H9 (cell line): Measurements from ENCODE around the gene ST6GALNAC3. TPM values are rescaled to one million over a fixed set of nuclear protein-coding genes. Genes with fewer than 3 reads are reported as not detected.

Source experiments
- DNase-seq: peaks from one replicate; pipeline ENCODE4 v3.0.0-alpha.2; 2017
- H2AFZ ChIP-seq: one replicate; pipeline ENCODE4 v1.6.1; 2013; ENCODE audit warnings: mild to moderate bottlenecking, low read length, control low read depth, moderate library complexity
- H2AK5ac ChIP-seq: 2 replicates; pipeline ENCODE4 v1.6.1; 2013; ENCODE audit warnings: low read length, control low read depth, mixed read lengths; ENCODE audit not compliant: insufficient read length
- H2BK120ac ChIP-seq: one replicate; pipeline ENCODE4 v1.6.1; 2013; ENCODE audit warnings: low read depth, mild to moderate bottlenecking, low read length, control low read depth, inconsistent platforms; ENCODE audit not compliant: poor library complexity, severe bottlenecking
- H2BK12ac ChIP-seq: 2 replicates; pipeline ENCODE4 v1.6.1; 2013; ENCODE audit warnings: low read length, control low read depth, mixed read lengths, low read depth; ENCODE audit not compliant: insufficient read length
- H2BK15ac ChIP-seq: 2 replicates; pipeline ENCODE4 v1.6.1; 2013; ENCODE audit warnings: low read depth, low read length, control low read depth
- H2BK20ac ChIP-seq: one replicate; pipeline ENCODE4 v1.6.1; 2013; ENCODE audit warnings: low read depth, mild to moderate bottlenecking, low read length, control low read depth, inconsistent platforms; ENCODE audit not compliant: poor library complexity, severe bottlenecking
- H2BK5ac ChIP-seq: 2 replicates; pipeline ENCODE4 v1.6.1; 2013; ENCODE audit warnings: low read length, control low read depth, mixed read lengths; ENCODE audit not compliant: insufficient read length
- H3K14ac ChIP-seq: 2 replicates; pipeline ENCODE4 v1.6.1; 2013; ENCODE audit warnings: low read length, control low read depth; ENCODE audit not compliant: insufficient read depth
- H3K18ac ChIP-seq: 2 replicates; pipeline ENCODE4 v1.6.1; 2013; ENCODE audit warnings: low read depth, mild to moderate bottlenecking, mixed read lengths, low read length, control low read depth; ENCODE audit not compliant: insufficient read length
- H3K23ac ChIP-seq: 2 replicates; pipeline ENCODE4 v1.6.1; 2013; ENCODE audit warnings: low read length, control low read depth, mixed read lengths, low read depth; ENCODE audit not compliant: insufficient read length
- H3K23me2 ChIP-seq: 2 replicates; pipeline ENCODE4 v1.6.1; 2013; ENCODE audit warnings: low read depth, mild to moderate bottlenecking, mixed read lengths, low read length, control low read depth; ENCODE audit not compliant: insufficient read length, poor library complexity, severe bottlenecking
- H3K27ac ChIP-seq: 2 replicates; pipeline ENCODE4 v1.5.1; 2013; ENCODE audit warnings: low read length, control low read depth, mixed read lengths, low read depth; ENCODE audit not compliant: insufficient read length
- H3K27me3 ChIP-seq: 2 replicates; pipeline ENCODE4 v1.6.1; 2013; ENCODE audit warnings: low read length, control low read depth, inconsistent platforms; ENCODE audit not compliant: insufficient read depth
- H3K4ac ChIP-seq: 2 replicates; pipeline ENCODE4 v1.6.1; 2013; ENCODE audit warnings: low read depth, mild to moderate bottlenecking, control low read depth, inconsistent platforms, low read length, moderate library complexity
- H3K4me1 ChIP-seq: 2 replicates; pipeline ENCODE4 v1.6.1; 2013; ENCODE audit warnings: low read length, control low read depth, inconsistent platforms; ENCODE audit not compliant: insufficient read depth
- H3K4me2 ChIP-seq: 2 replicates; pipeline ENCODE4 v1.6.1; 2013; ENCODE audit warnings: low read length, control low read depth, mixed read lengths; ENCODE audit not compliant: insufficient read length, insufficient read depth
- H3K56ac ChIP-seq: 2 replicates; pipeline ENCODE4 v1.6.1; 2013; ENCODE audit warnings: low read depth, mild to moderate bottlenecking, mixed read lengths, low read length, control low read depth; ENCODE audit not compliant: insufficient read length
- H3K79me1 ChIP-seq: 2 replicates; pipeline ENCODE4 v1.6.1; 2013; ENCODE audit warnings: low read depth, mild to moderate bottlenecking, moderate library complexity, low read length, control low read depth, inconsistent platforms; ENCODE audit not compliant: insufficient read depth, poor library complexity, severe bottlenecking
- H3K79me2 ChIP-seq: 2 replicates; pipeline ENCODE4 v1.6.1; 2013; ENCODE audit warnings: low read length, control low read depth, inconsistent platforms; ENCODE audit not compliant: insufficient read depth
- H3K9ac ChIP-seq: 2 replicates; pipeline ENCODE4 v1.6.1; 2013; ENCODE audit warnings: low read length, control low read depth, mixed read lengths; ENCODE audit not compliant: insufficient read length; ENCODE audit errors: extremely low read depth
- H3K9me3 ChIP-seq: one replicate; pipeline ENCODE4 v1.6.1; 2013; ENCODE audit warnings: low read depth, low read length, inconsistent platforms; ENCODE audit not compliant: control insufficient read depth
- H3T11ph ChIP-seq: one replicate; pipeline ENCODE4 v1.6.1; 2013; ENCODE audit warnings: mild to moderate bottlenecking, low read length, control low read depth, inconsistent platforms
- H4K20me1 ChIP-seq: one replicate; pipeline ENCODE4 v1.6.1; 2013; ENCODE audit not compliant: control insufficient read depth, insufficient read length, insufficient read depth
- H4K5ac ChIP-seq: 2 replicates; pipeline ENCODE4 v1.6.1; 2013; ENCODE audit warnings: low read depth, mild to moderate bottlenecking, mixed read lengths, low read length, control low read depth; ENCODE audit not compliant: insufficient read length
- H4K8ac ChIP-seq: replicated peaks from 2 replicates; pipeline ENCODE4 v1.6.1; 2013; ENCODE audit warnings: low read length, control low read depth, mixed read lengths, low read depth; ENCODE audit not compliant: insufficient read length
- H4K91ac ChIP-seq: 2 replicates; pipeline ENCODE4 v1.6.1; 2013; ENCODE audit warnings: low read depth, mild to moderate bottlenecking, moderate library complexity, mixed read lengths, low read length, control low read depth; ENCODE audit not compliant: insufficient read length
- H3K27ac Mint-ChIP-seq, 3 experiments: 2 replicates in 2 of 3; 3 replicates in 1 of 3; pipeline ENCODE4 v1.8.0; 2020 to 2021; ENCODE audit warnings: mixed read lengths in 3 of 3, mild to moderate bottlenecking in 1 of 3, moderate library complexity in 1 of 3
- H3K27me3 Mint-ChIP-seq: 2 replicates; pipeline ENCODE4 v1.8.0; 2021; ENCODE audit warnings: low read depth, mild to moderate bottlenecking, moderate library complexity, mixed read lengths
- H3K36me3 Mint-ChIP-seq, 3 experiments: 2 replicates in 2 of 3; 3 replicates in 1 of 3; pipeline ENCODE4 v1.8.0; 2020 to 2021; ENCODE audit warnings: low read depth in 3 of 3, mixed read lengths in 3 of 3; ENCODE audit not compliant: insufficient read depth in 1 of 3
- H3K4me1 Mint-ChIP-seq, 2 experiments: 2 replicates each; pipeline ENCODE4 v1.8.0; 2020; ENCODE audit warnings: mixed read lengths in 2 of 2
- H3K4me3 Mint-ChIP-seq, 2 experiments: 2 replicates in 1 of 2; 3 replicates in 1 of 2; pipeline ENCODE4 v1.8.0; 2020 to 2021; ENCODE audit warnings: mild to moderate bottlenecking in 2 of 2, mixed read lengths in 2 of 2, moderate library complexity in 1 of 2
- H3K9me3 Mint-ChIP-seq, 2 experiments: 2 replicates in 1 of 2; 3 replicates in 1 of 2; pipeline ENCODE4 v1.8.0; 2020; ENCODE audit warnings: mild to moderate bottlenecking in 2 of 2, mixed read lengths in 2 of 2, moderate library complexity in 1 of 2
- WGBS: extraction: QIAGEN DNeasy Blood & Tissue Kit; methylation state at CpG from one replicate; pipeline ENCODE4 v1.1.7; 2013; ENCODE audit warnings: missing lambda C conversion rate, low lambda C conversion rate, mixed read lengths; ENCODE audit not compliant: insufficient read length; ENCODE audit errors: extremely low coverage; 5-methylcytosine and 5-hydroxymethylcytosine counted together
- total RNA-seq: library from RNA; stranded (reverse); gene quantifications from 2 replicates; pipeline ENCODE4 v1.2.1, GENCODE V29; 2021
- TF ChIP-seq, protein P1 (sequence below): fragments of 200-600 bp; sonication (generic); conservative IDR thresholded peaks from 3 replicates; pipeline ENCODE4 v1.8.0; 2021; ENCODE audit warnings: antibody characterized with exemption, mild to moderate bottlenecking

ST6GALNAC3 gene
- total RNA-seq, 1 experiment from 2014 or later, result 11.2 TPM

DNA sequence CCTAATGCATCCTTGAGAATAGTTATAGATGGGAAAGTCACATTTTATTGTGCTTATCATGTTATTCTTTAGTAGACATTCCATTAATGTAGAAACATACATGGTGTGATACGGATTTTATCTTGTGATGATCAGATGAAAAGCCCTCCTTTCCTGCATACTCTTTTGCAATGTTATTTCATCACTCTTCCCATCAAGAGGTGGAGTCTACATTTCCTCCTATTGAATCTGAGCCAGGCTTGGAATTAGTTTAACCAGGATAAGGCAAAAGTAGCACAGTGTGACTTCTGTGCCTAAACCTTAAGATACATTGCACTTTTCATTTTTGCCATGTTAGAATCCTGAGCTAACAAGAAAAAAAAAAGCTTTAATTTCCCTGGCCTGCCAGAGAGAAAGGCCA lies 399.0 kb downstream of the ST6GALNAC3 start:
- no peaks in the 10 kb centered on the region for H3K79me2 ChIP-seq
- no peaks in the 10 kb centered on the region; a peak in 1 of 7 replicates for H3K36me3 Mint-ChIP-seq
- no peak overlapping the region for H3T11ph ChIP-seq
- H3K4me3 Mint-ChIP-seq, result no peak overlapping the region
- H3K14ac ChIP-seq, result no peak overlapping the region
- no peaks in the 10 kb centered on the region for H3K27me3 Mint-ChIP-seq
- H3K23me2 ChIP-seq, result no peaks in the 10 kb centered on the region
- H4K8ac ChIP-seq, result no peak overlapping the region
- TF ChIP-seq, protein P1, sequence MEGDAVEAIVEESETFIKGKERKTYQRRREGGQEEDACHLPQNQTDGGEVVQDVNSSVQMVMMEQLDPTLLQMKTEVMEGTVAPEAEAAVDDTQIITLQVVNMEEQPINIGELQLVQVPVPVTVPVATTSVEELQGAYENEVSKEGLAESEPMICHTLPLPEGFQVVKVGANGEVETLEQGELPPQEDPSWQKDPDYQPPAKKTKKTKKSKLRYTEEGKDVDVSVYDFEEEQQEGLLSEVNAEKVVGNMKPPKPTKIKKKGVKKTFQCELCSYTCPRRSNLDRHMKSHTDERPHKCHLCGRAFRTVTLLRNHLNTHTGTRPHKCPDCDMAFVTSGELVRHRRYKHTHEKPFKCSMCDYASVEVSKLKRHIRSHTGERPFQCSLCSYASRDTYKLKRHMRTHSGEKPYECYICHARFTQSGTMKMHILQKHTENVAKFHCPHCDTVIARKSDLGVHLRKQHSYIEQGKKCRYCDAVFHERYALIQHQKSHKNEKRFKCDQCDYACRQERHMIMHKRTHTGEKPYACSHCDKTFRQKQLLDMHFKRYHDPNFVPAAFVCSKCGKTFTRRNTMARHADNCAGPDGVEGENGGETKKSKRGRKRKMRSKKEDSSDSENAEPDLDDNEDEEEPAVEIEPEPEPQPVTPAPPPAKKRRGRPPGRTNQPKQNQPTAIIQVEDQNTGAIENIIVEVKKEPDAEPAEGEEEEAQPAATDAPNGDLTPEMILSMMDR, result no peak
- no peak overlapping the region for H2BK15ac ChIP-seq
- H4K20me1 ChIP-seq, result no peaks in the 10 kb centered on the region
- H2AK5ac ChIP-seq, result no peak overlapping the region
- no peak overlapping the region for H2BK5ac ChIP-seq
- peaks cover 0 to 2% of the 10 kb centered on the region in 2 experiments; a peak in 3 of 5 replicates for H3K9me3 Mint-ChIP-seq
- no peak overlapping the region for H2BK12ac ChIP-seq
- H2AFZ ChIP-seq, result no peak overlapping the region
- H3K23ac ChIP-seq, result no peak overlapping the region
- H3K27ac ChIP-seq, result no peak overlapping the region
- no peak overlapping the region for H3K27ac Mint-ChIP-seq
- no peak overlapping the region for H4K91ac ChIP-seq
- no peaks in the 10 kb centered on the region for H3K27me3 ChIP-seq
- H3K9me3 ChIP-seq, result no peaks in the 10 kb centered on the region
- WGBS, result no CpG with 5 or more reads among the region's 1 CpG
- H3K56ac ChIP-seq, result no peak overlapping the region
- peaks cover 3% of the 10 kb centered on the region for H3K79me1 ChIP-seq
- no peak overlapping the region for H4K5ac ChIP-seq
- no peaks in the 10 kb centered on the region for H3K4me1 ChIP-seq
- H3K4me2 ChIP-seq, result no peak overlapping the region
- no peak overlapping the region for H3K18ac ChIP-seq
- DNase-seq, result no peak
- H2BK20ac ChIP-seq, result no peak overlapping the region
- no peak overlapping the region for H2BK120ac ChIP-seq
- H3K4ac ChIP-seq, result no peak overlapping the region
- peaks cover 4 to 6% of the 10 kb centered on the region in 2 experiments; a peak in 3 of 4 replicates for H3K4me1 Mint-ChIP-seq
- no peak overlapping the region for H3K9ac ChIP-seq
